Upper lobe of left lung (tissue), 6 donors: ENCODE measurements around the gene SFTA2. TPM values are rescaled to one million over a fixed set of nuclear protein-coding genes. Genes with fewer than 3 reads are reported as not detected.
"Not testable (repeated sequence)": the region's sequence is repeated elsewhere in the genome, so short reads cannot be mapped to it uniquely, and the experiment has no call there.

Experiments used
- ATAC-seq, 2 donors: fragments of 200-7000 bp; cut with Tn5 transposase; one replicate each; pipeline ENCODE4 v1.9.1; 2022; ENCODE audit warnings: mild to moderate bottlenecking in 2 of 2, moderate library complexity in 2 of 2; ENCODE audit not compliant: low FRiP score in 2 of 2
- DNase-seq, 2 donors: peaks; one replicate each; pipeline ENCODE4 v3.0.0-alpha.2; 2019 to 2020
- H3K27ac ChIP-seq, 4 donors: fragments of 200-600 bp; sonication (generic); one replicate each; pipeline ENCODE4 v1.5.1; 2016 to 2019
- H3K27me3 ChIP-seq, 4 donors: fragments of 200-600 bp; sonication (generic); one replicate each; pipeline ENCODE4 v1.5.1; 2017 to 2019
- H3K36me3 ChIP-seq, 4 donors: fragments of 200-600 bp; sonication (generic); one replicate each; pipeline ENCODE4 v1.5.1; 2016 to 2019
- H3K4me1 ChIP-seq, 4 donors: fragments of 200-600 bp; sonication (generic); one replicate each; pipeline ENCODE4 v1.5.1; 2018 to 2019
- H3K4me3 ChIP-seq, 4 donors: fragments of 200-600 bp; sonication (generic); one replicate each; pipeline ENCODE4 v1.5.1; 2017 to 2019; ENCODE audit warnings: mild to moderate bottlenecking in 2 of 4, moderate library complexity in 1 of 4
- H3K9me3 ChIP-seq, 4 donors: fragments of 200-600 bp; sonication (generic); one replicate each; pipeline ENCODE4 v1.5.1; 2018 to 2019
- EP300 ChIP-seq, 4 donors: sonication (generic); formaldehyde crosslinking; IDR thresholded peaks; one replicate each; pipeline ENCODE4 v1.5.1; 2017; ENCODE audit warnings: antibody characterized with exemption in 4 of 4, control low read depth in 2 of 4
- POLR2A ChIP-seq, 4 donors: fragments of 450-650 bp; IDR thresholded peaks; one replicate each; pipeline ENCODE4 v1.5.1; 2016 to 2017; ENCODE audit warnings: antibody characterized with exemption in 4 of 4, mild to moderate bottlenecking in 2 of 4
- POLR2AphosphoS5 ChIP-seq, 2 donors: sonication (generic); formaldehyde crosslinking; IDR thresholded peaks; one replicate each; pipeline ENCODE4 v1.5.1; 2017; ENCODE audit warnings: antibody characterized with exemption in 2 of 2
- whole genome bisulfite sequencing, 2 donors: methylation state at CpG; one replicate each; pipeline ENCODE4 v1.1.5; 2017 to 2018; 5-methylcytosine and 5-hydroxymethylcytosine counted together
- total RNA-seq, 6 donors: library from RNA; depleted of rRNA in 4 of 6; stranded (reverse); fragments of >200 nt in 4 of 6; gene quantifications; one replicate each; pipeline versions ENCODE4 v1.1.0 to v1.2.1, GENCODE V29; 2016 to 2021
- TF ChIP-seq, protein P1 (sequence below), 6 experiments: fragments of 450-650 bp in 4 of 6; fragments of 200-600 bp in 2 of 6; sonication (generic) in 2 of 6; IDR thresholded peaks; one replicate each; pipeline ENCODE4 v1.5.1; 2016 to 2019; ENCODE audit warnings: antibody characterized with exemption in 6 of 6
- donor health status: DM: no; HTN: no; CAD: no; lungs with moderate emphysema.
- donor health status: DM: no; HTN: yes; CAD: no; lungs with severe emphysema.

SFTA2 gene
- total RNA-seq, 6 donors from 2014 or later, result 80.7 to 511 (median 229) TPM

DNA sequence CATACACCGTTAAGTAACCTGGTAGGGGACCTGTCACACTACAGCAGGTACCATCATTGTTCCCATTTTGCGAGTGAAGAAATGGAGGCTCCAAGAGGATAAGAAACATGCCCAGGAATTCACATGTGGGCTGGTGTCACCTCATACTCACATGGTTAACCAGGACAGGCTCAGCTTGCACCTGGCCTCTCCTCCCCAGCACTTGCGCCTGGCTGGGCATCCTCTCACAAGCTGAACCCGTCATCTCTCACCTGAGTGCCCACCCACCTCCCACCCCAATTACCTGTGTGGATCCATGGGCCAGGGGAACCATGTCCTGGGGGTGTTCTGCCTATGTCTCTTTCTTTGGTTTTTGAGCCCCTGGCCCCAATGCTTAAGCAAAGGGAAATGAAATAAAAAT, 1.5 kb downstream of the SFTA2 start:
- H3K27me3 ChIP-seq, result no peaks in the 10 kb centered on the region
- DNase-seq, result peak in 1 of 2 donors; percentile 40
- peak overlapping the region; percentile 77 to 88 (median 80) for H3K27ac ChIP-seq
- ATAC-seq, result no peak
- H3K4me1 ChIP-seq, result peaks cover 0 to 31% (median 10%) of the 10 kb centered on the region in 4 donors
- no peaks in the 10 kb centered on the region for H3K9me3 ChIP-seq
- H3K4me3 ChIP-seq, result peak overlapping the region in 3 of 4 donors; percentile 35 to 55 (median 48)
- TF ChIP-seq EP300 (IDR thresholded peaks at IDR 0.05) (no peak), POLR2AphosphoS5 (IDR thresholded peaks at IDR 0.05) (peak in 1 of 2 donors; percentile 46), POLR2A (IDR thresholded peaks at IDR 0.05) (peak in 1 of 4 donors; percentile 22)
- TF ChIP-seq, protein P1, sequence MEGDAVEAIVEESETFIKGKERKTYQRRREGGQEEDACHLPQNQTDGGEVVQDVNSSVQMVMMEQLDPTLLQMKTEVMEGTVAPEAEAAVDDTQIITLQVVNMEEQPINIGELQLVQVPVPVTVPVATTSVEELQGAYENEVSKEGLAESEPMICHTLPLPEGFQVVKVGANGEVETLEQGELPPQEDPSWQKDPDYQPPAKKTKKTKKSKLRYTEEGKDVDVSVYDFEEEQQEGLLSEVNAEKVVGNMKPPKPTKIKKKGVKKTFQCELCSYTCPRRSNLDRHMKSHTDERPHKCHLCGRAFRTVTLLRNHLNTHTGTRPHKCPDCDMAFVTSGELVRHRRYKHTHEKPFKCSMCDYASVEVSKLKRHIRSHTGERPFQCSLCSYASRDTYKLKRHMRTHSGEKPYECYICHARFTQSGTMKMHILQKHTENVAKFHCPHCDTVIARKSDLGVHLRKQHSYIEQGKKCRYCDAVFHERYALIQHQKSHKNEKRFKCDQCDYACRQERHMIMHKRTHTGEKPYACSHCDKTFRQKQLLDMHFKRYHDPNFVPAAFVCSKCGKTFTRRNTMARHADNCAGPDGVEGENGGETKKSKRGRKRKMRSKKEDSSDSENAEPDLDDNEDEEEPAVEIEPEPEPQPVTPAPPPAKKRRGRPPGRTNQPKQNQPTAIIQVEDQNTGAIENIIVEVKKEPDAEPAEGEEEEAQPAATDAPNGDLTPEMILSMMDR (IDR thresholded peaks at IDR 0.05), result no peak
- peaks cover 0 to 11% (median 8%) of the 10 kb centered on the region in 4 donors for H3K36me3 ChIP-seq
- WGBS, 2 donors, result 77 to 82% methylated on average over 4 of the region's 4 CpGs

DNA sequence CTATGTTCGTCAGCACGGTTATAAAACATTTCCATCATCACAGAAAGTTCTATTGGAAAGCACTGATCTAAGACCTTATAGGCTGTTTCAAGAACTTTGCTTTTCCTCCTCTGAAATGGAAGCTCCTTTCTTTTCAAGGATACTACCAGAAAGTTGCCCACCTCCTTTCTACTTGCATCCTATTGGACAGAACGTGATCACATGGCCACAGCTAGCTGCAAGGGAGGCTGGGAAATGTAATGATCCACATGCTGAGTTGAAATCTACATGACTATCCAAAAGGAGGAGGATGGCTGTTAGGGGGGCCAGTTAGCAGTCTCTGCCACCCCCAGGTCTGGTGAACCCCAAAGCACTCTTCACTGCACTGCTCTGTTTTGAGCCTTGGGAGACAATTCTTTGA, 3.3 kb downstream of the SFTA2 start:
- ATAC-seq (no peak), DNase-seq (no peak)
- H3K27me3 ChIP-seq, result no peaks in the 10 kb centered on the region
- H3K36me3 ChIP-seq, result peaks cover 0 to 27% (median 16%) of the 10 kb centered on the region in 4 donors
- no peaks in the 10 kb centered on the region for H3K9me3 ChIP-seq
- peaks cover 0 to 22% (median 9%) of the 10 kb centered on the region in 4 donors for H3K4me1 ChIP-seq
- peak overlapping the region; percentile 34 to 88 (median 72) for H3K27ac ChIP-seq
- H3K4me3 ChIP-seq, result no peak overlapping the region
- no peak for TF ChIP-seq EP300 (IDR thresholded peaks at IDR 0.05)
- no peak for TF ChIP-seq POLR2AphosphoS5 (IDR thresholded peaks at IDR 0.05)
- TF ChIP-seq POLR2A (IDR thresholded peaks at IDR 0.05), result no peak
- TF ChIP-seq, protein P1 (IDR thresholded peaks at IDR 0.05), result no peak
- WGBS, 2 donors, result 96 to 99% methylated on average over 3 of the region's 3 CpGs

DNA sequence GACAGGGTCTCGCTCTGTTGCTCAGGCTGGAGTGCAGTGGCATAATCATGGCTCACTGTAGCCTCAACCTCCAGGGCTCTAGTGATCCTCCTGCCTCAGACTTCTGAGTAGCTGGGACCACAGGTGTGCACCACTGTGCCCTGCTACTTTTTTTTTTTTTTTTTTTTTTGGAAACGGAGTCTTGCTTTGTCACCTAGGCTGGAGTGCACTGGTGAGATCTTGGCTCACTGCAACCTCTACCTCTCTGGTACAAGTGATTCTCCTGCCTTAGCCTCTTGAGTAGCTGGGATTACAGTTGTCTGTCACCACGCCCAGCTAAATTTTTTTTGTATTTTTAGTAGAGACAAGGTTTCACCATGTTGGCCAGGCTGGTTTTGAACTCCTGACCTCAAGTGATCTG, 4.9 kb downstream of the SFTA2 start:
- peak overlapping the region; percentile 38 to 80 (median 70) for H3K27ac ChIP-seq
- DNase-seq, result not testable (repeated sequence)
- 65 to 66% methylated on average over 3 of the region's 3 CpGs for WGBS, 2 donors

DNA sequence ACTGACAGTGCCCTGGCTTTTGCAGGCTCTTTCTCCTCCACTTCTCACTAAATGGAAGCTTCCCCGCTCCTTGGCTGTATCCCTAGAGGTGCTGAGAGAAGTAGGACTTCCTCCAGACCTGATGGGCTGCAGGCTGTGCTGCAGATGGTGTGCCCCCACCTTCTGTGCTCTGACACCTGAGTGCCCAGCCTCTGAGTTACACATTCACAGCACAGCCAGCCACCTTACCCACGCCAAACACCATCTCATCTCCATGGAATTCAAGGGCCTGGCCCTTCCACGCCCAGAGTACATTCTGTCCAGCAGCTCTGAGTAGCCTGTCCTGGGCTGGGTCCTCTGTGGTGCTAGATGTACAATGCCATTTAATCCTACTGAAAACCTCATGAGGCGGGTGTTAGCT, 5.3 kb downstream of the SFTA2 start:
- H3K36me3 ChIP-seq, result peaks cover 14 to 47% (median 36%) of the 10 kb centered on the region in 4 donors
- no peak overlapping the region for H3K4me3 ChIP-seq
- H3K4me1 ChIP-seq, result peaks cover 0 to 20% (median 7%) of the 10 kb centered on the region in 4 donors
- H3K27me3 ChIP-seq, result no peaks in the 10 kb centered on the region
- H3K27ac ChIP-seq, result peak overlapping the region; percentile 62 to 80 (median 72)
- peak; percentile 75 to 92 for ATAC-seq
- H3K9me3 ChIP-seq, result no peaks in the 10 kb centered on the region
- DNase-seq, result peak in 1 of 2 donors; percentile 92
- WGBS, 2 donors, result 68% methylated on average over 4 of the region's 4 CpGs
- TF ChIP-seq EP300 (IDR thresholded peaks at IDR 0.05) (peak in 3 of 4 donors; percentile 73 to 95 (median 89)), POLR2A (IDR thresholded peaks at IDR 0.05) (peak in 1 of 4 donors; percentile 76), POLR2AphosphoS5 (IDR thresholded peaks at IDR 0.05) (peak; percentile 44 to 68)
- TF ChIP-seq, protein P1 (IDR thresholded peaks at IDR 0.05), result no peak

More for the DNA sequence above, 4.9 kb downstream of the SFTA2 start:
- Histone ChIP-seq H3K36me3 (peaks cover 10 to 43% (median 31%) of the 10 kb centered on the region in 4 donors), H3K4me1 (peaks cover 0 to 20% (median 7%) of the 10 kb centered on the region in 4 donors)
- H3K27me3 ChIP-seq, ATAC-seq, H3K4me3 ChIP-seq, H3K9me3 ChIP-seq: not testable (repeated sequence)

DNA sequence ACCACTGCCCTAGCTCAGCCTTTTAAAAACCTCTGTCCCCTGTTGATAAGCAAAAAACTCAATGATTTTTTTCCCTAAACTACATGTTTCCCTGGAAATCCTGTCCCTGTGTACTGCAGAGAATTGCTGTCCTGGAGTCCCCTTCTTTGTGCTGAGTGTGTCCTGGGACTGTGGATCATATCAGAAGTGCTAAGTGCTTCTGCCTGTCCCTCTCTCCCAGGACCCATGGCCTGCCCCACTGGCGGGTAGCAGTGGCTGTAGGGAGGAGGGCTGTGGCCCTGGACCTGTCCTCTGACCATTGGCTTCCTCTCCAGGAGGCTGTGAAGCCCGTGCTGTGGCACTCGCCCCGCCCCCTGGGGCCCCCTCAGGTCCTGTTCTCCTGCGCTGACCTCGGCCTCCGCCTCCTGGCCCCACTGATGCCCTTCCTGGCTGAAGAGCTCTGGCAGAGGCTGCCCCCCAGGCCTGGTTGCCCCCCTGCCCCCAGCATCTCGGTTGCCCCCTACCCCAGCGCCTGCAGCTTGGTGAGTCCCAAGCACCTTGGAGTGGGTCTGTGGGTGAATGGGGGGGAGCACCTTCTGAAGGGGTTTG, 7.8 kb downstream of the SFTA2 start:
- 86% methylated on average over 7 of the region's 9 CpGs; no CpG with 5 or more reads in 1 of the 2 donors for WGBS, 2 donors
- H3K27ac ChIP-seq, H3K4me3 ChIP-seq, H3K9me3 ChIP-seq, H3K27me3 ChIP-seq, ATAC-seq: not testable (repeated sequence)
- H3K36me3 ChIP-seq, result peaks cover 24 to 71% (median 58%) of the 10 kb centered on the region in 4 donors
- peaks cover 0 to 20% (median 7%) of the 10 kb centered on the region in 4 donors for H3K4me1 ChIP-seq
- peak in 1 of 2 donors; percentile 78 for DNase-seq
